Transverse colon (tissue), 4 donors: ENCODE measurements around the gene ZNF609.

Experiments
- POLR2AphosphoS5 ChIP-seq, 3 donors: sonication (generic); formaldehyde crosslinking; IDR thresholded peaks; one replicate each; pipeline ENCODE4 v1.6.1; 2016; ENCODE audit warnings: antibody characterized with exemption in 3 of 3
- TF ChIP-seq, protein P1 (sequence below), 5 experiments: fragments of 200-600 bp in 3 of 5; fragments of 450-650 bp in 2 of 5; sonication (generic) in 3 of 5; IDR thresholded peaks; 1 replicate in 2 of 5; 2 replicates in 3 of 5; pipeline ENCODE4 v1.5.1; 2016 to 2017; ENCODE audit warnings: antibody characterized with exemption in 5 of 5, inconsistent platforms in 3 of 5, mild to moderate bottlenecking in 2 of 5, moderate library complexity in 1 of 5

DNA sequence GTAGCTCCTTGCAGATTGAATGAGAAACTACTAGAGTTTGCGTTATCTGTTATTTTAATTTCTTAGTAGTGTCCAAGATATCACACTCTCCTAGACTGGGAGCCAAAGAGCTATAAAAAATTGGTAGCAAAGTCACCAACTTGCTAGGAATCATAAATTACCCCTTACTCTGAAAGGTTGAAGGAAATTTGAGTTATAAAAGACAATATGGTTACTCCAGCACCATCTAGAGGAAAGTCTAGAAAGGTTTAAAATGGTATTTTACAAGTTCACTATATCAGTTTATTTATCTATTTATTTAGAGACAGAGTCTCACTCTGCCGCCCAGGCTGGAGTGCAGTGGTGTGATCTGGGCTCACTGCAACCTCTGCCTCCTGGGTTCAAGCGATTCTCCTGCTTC, 193.4 kb downstream of the ZNF609 start:
- TF ChIP-seq, protein P1, sequence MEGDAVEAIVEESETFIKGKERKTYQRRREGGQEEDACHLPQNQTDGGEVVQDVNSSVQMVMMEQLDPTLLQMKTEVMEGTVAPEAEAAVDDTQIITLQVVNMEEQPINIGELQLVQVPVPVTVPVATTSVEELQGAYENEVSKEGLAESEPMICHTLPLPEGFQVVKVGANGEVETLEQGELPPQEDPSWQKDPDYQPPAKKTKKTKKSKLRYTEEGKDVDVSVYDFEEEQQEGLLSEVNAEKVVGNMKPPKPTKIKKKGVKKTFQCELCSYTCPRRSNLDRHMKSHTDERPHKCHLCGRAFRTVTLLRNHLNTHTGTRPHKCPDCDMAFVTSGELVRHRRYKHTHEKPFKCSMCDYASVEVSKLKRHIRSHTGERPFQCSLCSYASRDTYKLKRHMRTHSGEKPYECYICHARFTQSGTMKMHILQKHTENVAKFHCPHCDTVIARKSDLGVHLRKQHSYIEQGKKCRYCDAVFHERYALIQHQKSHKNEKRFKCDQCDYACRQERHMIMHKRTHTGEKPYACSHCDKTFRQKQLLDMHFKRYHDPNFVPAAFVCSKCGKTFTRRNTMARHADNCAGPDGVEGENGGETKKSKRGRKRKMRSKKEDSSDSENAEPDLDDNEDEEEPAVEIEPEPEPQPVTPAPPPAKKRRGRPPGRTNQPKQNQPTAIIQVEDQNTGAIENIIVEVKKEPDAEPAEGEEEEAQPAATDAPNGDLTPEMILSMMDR (IDR thresholded peaks at IDR 0.05), result peak in 4 of 5 experiments; percentile 25 to 41 (median 30)
- TF ChIP-seq POLR2AphosphoS5 (IDR thresholded peaks at IDR 0.05), result no peak
